ENCODE data around the gene TATDN2.
"Not testable (repeated sequence)": the region's sequence is repeated elsewhere in the genome, so short reads cannot be mapped to it uniquely, and the experiment has no call there.

DNA sequence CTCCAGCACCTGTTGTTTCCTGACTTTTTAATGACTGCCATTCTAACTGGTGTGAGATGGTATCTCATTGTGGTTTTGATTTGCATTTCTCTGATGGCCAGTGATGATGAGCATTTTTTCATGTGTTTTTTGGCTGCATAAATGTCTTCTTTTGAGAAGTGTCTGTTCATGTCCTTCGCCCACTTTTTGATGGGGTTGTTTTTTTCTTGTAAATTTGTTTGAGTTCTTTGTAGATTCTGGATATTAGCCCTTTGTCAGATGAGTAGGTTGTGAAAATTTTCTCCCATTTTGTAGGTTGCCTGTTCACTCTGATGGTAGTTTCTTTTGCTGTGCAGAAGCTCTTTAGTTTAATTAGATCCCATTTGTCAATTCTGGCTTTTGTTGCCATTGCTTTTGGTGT lies 49.8 kb downstream of the TATDN2 start:
- TF ChIP-seq SMAD4 (CRISPR knock-in tag; conservative IDR thresholded peaks at IDR 0.05); ZFP30 (CRISPR knock-in tag; IDR thresholded peaks at IDR 0.05; ENCODE audit: borderline replicate concordance); ZNF274 (IDR thresholded peaks at IDR 0.05; ENCODE audit: borderline replicate concordance, low read depth, low read length); NFE2L1 (tag; IDR thresholded peaks at IDR 0.05; ENCODE audit: borderline replicate concordance, low read depth); EZH2 (IDR thresholded peaks at IDR 0.05; ENCODE audit: borderline replicate concordance, low read depth, low read length); POLR2AphosphoS5 (IDR thresholded peaks at IDR 0.05; ENCODE audit: control insufficient read depth, insufficient read depth, low read depth, low read length): not testable (repeated sequence)
- TF ChIP-seq, protein P1, sequence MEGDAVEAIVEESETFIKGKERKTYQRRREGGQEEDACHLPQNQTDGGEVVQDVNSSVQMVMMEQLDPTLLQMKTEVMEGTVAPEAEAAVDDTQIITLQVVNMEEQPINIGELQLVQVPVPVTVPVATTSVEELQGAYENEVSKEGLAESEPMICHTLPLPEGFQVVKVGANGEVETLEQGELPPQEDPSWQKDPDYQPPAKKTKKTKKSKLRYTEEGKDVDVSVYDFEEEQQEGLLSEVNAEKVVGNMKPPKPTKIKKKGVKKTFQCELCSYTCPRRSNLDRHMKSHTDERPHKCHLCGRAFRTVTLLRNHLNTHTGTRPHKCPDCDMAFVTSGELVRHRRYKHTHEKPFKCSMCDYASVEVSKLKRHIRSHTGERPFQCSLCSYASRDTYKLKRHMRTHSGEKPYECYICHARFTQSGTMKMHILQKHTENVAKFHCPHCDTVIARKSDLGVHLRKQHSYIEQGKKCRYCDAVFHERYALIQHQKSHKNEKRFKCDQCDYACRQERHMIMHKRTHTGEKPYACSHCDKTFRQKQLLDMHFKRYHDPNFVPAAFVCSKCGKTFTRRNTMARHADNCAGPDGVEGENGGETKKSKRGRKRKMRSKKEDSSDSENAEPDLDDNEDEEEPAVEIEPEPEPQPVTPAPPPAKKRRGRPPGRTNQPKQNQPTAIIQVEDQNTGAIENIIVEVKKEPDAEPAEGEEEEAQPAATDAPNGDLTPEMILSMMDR (IDR thresholded peaks at IDR 0.05 in 2 of 3, conservative IDR thresholded peaks at IDR 0.05 in 1 of 3; ENCODE audit: insufficient read depth in 2 of 3, low read depth in 1 of 3, low read length in 3 of 3) = not testable (repeated sequence)
- TF ChIP-seq, protein P2, sequence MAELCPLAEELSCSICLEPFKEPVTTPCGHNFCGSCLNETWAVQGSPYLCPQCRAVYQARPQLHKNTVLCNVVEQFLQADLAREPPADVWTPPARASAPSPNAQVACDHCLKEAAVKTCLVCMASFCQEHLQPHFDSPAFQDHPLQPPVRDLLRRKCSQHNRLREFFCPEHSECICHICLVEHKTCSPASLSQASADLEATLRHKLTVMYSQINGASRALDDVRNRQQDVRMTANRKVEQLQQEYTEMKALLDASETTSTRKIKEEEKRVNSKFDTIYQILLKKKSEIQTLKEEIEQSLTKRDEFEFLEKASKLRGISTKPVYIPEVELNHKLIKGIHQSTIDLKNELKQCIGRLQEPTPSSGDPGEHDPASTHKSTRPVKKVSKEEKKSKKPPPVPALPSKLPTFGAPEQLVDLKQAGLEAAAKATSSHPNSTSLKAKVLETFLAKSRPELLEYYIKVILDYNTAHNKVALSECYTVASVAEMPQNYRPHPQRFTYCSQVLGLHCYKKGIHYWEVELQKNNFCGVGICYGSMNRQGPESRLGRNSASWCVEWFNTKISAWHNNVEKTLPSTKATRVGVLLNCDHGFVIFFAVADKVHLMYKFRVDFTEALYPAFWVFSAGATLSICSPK (IDR thresholded peaks at IDR 0.05; ENCODE audit: borderline replicate concordance) = not testable (repeated sequence)
- TF ChIP-seq, protein P3, sequence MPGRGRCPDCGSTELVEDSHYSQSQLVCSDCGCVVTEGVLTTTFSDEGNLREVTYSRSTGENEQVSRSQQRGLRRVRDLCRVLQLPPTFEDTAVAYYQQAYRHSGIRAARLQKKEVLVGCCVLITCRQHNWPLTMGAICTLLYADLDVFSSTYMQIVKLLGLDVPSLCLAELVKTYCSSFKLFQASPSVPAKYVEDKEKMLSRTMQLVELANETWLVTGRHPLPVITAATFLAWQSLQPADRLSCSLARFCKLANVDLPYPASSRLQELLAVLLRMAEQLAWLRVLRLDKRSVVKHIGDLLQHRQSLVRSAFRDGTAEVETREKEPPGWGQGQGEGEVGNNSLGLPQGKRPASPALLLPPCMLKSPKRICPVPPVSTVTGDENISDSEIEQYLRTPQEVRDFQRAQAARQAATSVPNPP (IDR thresholded peaks at IDR 0.05; ENCODE audit: borderline replicate concordance, insufficient read depth, insufficient read length) = not testable (repeated sequence)

Data from K562 (cell line).